Subcutaneous adipose tissue (tissue), 4 donors: Measurements from ENCODE around the gene CFAP58. TPM values are rescaled to one million over a fixed set of nuclear protein-coding genes. Genes with fewer than 3 reads are reported as not detected.

ENCODE experiments used
- total RNA-seq, 4 donors: library from RNA; depleted of rRNA; stranded (reverse); fragments of >200 nt; gene quantifications; one replicate each; pipeline ENCODE4 v1.1.0, GENCODE V29; 2016
- TF ChIP-seq, protein P1 (sequence below): fragments of 450-650 bp; IDR thresholded peaks from one replicate; pipeline ENCODE4 v1.5.1; 2016; ENCODE audit warnings: low read depth, mild to moderate bottlenecking, control low read depth, antibody characterized with exemption, moderate library complexity

Gene CFAP58
- total RNA-seq, 4 donors from 2014 or later = 0.16 to 0.66 (median 0.26) TPM

GRCh38 chr10:104450954-104451353 lies 97.3 kb downstream of the CFAP58 start:
- TF ChIP-seq, protein P1, sequence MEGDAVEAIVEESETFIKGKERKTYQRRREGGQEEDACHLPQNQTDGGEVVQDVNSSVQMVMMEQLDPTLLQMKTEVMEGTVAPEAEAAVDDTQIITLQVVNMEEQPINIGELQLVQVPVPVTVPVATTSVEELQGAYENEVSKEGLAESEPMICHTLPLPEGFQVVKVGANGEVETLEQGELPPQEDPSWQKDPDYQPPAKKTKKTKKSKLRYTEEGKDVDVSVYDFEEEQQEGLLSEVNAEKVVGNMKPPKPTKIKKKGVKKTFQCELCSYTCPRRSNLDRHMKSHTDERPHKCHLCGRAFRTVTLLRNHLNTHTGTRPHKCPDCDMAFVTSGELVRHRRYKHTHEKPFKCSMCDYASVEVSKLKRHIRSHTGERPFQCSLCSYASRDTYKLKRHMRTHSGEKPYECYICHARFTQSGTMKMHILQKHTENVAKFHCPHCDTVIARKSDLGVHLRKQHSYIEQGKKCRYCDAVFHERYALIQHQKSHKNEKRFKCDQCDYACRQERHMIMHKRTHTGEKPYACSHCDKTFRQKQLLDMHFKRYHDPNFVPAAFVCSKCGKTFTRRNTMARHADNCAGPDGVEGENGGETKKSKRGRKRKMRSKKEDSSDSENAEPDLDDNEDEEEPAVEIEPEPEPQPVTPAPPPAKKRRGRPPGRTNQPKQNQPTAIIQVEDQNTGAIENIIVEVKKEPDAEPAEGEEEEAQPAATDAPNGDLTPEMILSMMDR = no peak

GRCh38 chr10:104452977-104453376 lies 99.3 kb downstream of the CFAP58 start:
- TF ChIP-seq, protein P1 = no peak

DNA sequence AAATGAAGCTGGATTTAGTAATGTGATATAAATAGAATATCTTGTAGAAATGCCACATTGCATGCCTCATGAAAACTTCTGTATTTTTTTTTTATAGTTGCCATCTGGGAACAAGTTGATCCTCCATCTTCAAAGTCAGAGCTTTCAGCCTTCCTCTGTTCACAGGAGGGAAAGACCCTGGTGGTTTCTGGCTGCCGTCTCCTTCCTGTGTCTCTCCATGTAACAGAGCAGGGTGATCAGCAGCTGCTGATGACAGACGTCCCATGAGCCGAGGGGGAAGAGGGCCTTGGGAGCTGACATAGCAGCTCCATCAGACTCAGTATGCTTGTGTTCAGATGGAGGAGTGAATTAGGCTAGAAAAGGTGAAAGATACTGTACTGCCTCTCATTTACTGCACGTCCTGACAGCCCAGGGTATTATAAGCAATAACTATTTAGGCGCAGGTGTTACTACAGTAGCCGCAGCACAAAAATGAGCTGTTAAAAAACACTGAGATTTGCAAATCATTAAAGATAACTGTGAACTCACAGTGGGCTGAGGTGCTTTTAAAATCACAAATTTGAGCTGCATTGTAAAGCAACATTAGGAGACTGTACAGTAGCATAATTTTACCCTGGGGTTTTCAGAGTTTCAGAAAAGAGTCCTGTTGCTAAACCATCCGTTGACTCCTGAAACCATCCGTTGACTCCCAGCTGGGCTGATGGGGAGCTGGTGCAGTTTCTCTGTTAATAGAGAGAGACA lies 103.3 kb downstream of the CFAP58 start:
- TF ChIP-seq, protein P1 = no peak

- TF ChIP-seq, protein P1 = no peak
These were observed 103.9 kb downstream of the CFAP58 start for GRCh38 chr10:104457543-104457828.

DNA sequence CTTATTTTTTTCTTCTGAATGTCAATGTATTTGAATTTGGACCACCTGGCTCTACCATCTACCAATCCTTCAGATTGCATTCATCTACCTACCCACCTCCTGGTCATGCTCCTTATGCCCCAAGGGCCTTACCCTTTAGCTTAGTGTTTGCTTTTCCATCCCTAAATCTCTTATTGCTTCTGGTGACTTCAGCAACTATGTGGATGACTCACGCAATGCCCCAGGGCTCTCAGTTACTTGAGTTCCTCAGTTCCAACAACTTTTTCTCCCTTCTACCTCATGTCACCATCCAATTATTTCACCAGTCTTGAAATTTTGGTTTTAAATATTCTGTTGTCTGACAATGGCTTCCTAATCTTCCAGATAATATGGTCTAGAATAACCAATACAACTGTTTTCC lies 118.9 kb downstream of the CFAP58 start:
- TF ChIP-seq, protein P1 = no peak

DNA sequence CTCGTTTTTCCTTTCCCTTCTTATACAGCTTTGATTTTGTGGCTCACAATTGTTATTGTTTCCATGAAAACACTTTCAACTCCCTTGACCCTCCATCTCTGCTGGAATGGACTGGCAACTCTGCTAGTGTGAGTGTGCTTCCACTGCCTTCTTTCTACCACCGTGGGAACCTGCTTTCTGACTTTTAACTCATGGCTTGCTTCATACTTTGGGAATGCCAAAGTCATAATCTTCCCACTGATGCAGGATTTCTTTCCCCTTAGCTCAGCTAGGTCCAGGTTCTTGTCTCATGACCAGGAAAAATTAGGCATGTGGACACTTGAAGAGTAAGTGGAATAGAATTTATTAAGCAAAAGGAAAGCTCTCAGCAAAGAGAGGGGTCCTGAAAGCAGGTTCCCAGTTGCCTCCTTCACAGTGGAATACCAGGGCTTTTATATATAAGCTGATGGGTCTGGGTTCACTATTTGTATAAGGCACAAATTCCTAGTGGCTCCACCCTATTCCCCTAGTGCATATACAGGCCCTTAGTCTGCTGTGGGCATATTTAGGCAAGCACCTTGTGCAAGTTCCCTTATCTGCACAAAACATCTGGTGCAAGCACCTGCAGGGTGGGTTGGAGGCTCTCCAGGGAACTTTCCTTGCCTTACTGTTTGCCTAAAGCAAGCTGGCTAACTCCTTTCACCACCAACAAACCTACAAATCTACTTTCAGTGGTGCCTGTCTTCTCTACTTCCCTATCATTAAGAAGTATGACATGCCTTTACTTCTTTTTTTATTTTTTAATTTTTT lies 119.5 kb downstream of the CFAP58 start:
- TF ChIP-seq, protein P1 = no peak

DNA sequence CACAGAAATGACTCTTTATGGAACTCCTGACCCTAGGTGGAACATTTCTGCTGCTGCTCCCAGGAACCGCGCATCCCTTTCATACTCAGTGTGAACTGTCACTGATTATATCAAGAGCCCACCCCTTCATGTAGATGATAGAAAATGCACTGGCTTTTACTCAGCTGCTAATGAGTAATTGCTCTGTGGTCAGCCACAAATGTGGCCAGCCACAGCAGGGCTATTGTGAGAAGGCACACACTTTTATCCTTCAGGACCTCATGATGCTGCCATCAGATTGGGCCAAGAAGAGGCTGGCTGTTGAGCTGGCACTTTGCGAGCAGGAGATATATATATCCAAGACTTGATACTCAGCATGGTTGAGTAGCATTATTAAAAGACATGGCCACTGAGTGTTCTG lies 124.7 kb downstream of the CFAP58 start:
- TF ChIP-seq, protein P1 = no peak
